ENCODE data around the gene TFEC. TPM values are rescaled to one million over a fixed set of nuclear protein-coding genes. Genes with fewer than 3 reads are reported as not detected.

TFEC gene
- total and polyA plus RNA-seq, 7 donors: 0.15 to 0.93 (median 0.71) TPM

- DNase-seq (no peak), ATAC-seq (no peak)
- intact Hi-C loops (cut with DNase I): no loop called here
- no peaks in the 10 kb centered on the region for H3K9me3 ChIP-seq
- TF ChIP-seq CTCF (IDR thresholded peaks at IDR 0.05): no peak
- H3K36me3 ChIP-seq (ENCODE audit: insufficient read depth in 1 of 2, low read depth in 1 of 2): no peaks in the 10 kb centered on the region
- H3K27me3 ChIP-seq (ENCODE audit: insufficient read depth in 3 of 3, low read length in 2 of 3): no peaks in the 10 kb centered on the region
- WGBS, 3 donors: 58 to 66% (median 63%) methylated on average over 1 of the region's 1 CpG
- H3K27ac ChIP-seq: no peak overlapping the region
- no peaks in the 10 kb centered on the region for H3K4me1 ChIP-seq
- no peak overlapping the region for H3K4me3 ChIP-seq
Measured at GRCh38 chr7:116024826-116025809, 5.4 kb downstream of the TFEC start.

- no peaks in the 10 kb centered on the region for H3K9me3 ChIP-seq
- H3K4me1 ChIP-seq: no peaks in the 10 kb centered on the region
- H3K27ac ChIP-seq: no peak overlapping the region
- H3K4me3 ChIP-seq: no peak overlapping the region
- intact Hi-C loops (cut with DNase I): no loop called here
- ATAC-seq: no peak
- WGBS, 3 donors: 28 to 39% (median 35%) methylated on average over 2 of the region's 2 CpGs
- no peaks in the 10 kb centered on the region for H3K36me3 ChIP-seq (ENCODE audit: insufficient read depth in 1 of 2, low read depth in 1 of 2)
- no peak for TF ChIP-seq CTCF (IDR thresholded peaks at IDR 0.05)
- no peaks in the 10 kb centered on the region for H3K27me3 ChIP-seq (ENCODE audit: insufficient read depth in 3 of 3, low read length in 2 of 3)
- no peak for DNase-seq
Measured at GRCh38 chr7:116021237-116021636, 9.3 kb downstream of the TFEC start.

- H3K36me3 ChIP-seq (ENCODE audit: insufficient read depth in 1 of 2, low read depth in 1 of 2): no peaks in the 10 kb centered on the region
- intact Hi-C loops (cut with DNase I): no loop called here
- H3K27ac ChIP-seq: no peak overlapping the region
- no peaks in the 10 kb centered on the region for H3K27me3 ChIP-seq (ENCODE audit: insufficient read depth in 3 of 3, low read length in 2 of 3)
- no peak for TF ChIP-seq CTCF (IDR thresholded peaks at IDR 0.05)
- H3K4me3 ChIP-seq: no peak overlapping the region
- no peaks in the 10 kb centered on the region for H3K9me3 ChIP-seq
- DNase-seq: no peak
- no peaks in the 10 kb centered on the region for H3K4me1 ChIP-seq
- no peak for ATAC-seq
Measured at GRCh38 chr7:116018731-116019130, 11.8 kb downstream of the TFEC start.

GRCh38 chr7:116013675-116014074 is 16.9 kb downstream of the TFEC start:
- Histone ChIP-seq H3K4me3 (no peak overlapping the region), H3K4me1 (no peaks in the 10 kb centered on the region), H3K27me3 (ENCODE audit: insufficient read depth in 3 of 3, low read length in 2 of 3) (no peaks in the 10 kb centered on the region), H3K36me3 (ENCODE audit: insufficient read depth in 1 of 2, low read depth in 1 of 2) (no peaks in the 10 kb centered on the region), H3K27ac (no peak overlapping the region), H3K9me3 (no peaks in the 10 kb centered on the region)
- DNase-seq (no peak), ATAC-seq (no peak)
- TF ChIP-seq CTCF (IDR thresholded peaks at IDR 0.05): no peak
- intact Hi-C loops (cut with DNase I): no loop called here

Measured in psoas muscle (tissue), 8 donors.